ENCODE measurements around the gene TYROBP.

Gene TYROBP

GRCh38 chr19:35869327-35870123 is 38.6 kb downstream of the TYROBP start:
- peak; percentile 93 for DNase-seq

- no peak for DNase-seq
Measured at GRCh38 chr19:35868823-35869326, 39.2 kb downstream of the TYROBP start.

DNA sequence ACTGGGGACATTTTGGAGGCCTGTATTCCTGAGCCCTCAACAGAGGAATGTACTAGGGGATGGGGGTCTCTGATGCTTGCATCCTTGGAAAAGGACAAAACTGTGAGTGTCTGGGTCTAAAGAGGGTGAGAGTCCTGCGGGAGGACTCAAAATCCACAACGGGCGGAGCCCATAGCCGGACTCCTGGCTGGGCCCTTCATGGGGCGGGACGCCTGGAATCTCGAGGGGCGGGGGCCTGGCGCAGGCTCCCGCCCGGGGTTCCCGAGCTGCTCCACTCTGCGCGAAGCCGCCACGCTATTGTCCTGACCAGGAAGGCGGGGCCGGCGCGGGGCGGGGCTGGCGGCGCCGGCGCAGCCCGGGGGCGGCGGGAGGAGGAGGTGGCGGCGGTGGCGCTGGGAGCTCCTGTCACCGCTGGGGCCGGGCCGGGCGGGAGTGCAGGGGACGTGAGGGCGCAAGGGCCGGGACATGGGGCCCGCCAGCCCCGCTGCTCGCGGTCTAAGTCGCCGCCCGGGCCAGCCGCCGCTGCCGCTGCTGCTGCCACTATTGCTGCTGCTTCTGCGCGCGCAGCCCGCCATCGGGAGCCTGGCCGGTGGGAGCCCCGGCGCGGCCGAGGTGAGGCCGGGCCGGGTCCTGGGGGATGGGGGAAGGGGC is 39.8 kb downstream of the TYROBP start, which contains the start of gene APLP1:
APLP1 (plus strand) TSS at position 403 of the 651 bp plus-strand sequence; CDS start at position 466, 63 bp downstream.
- peak; percentile 66 for DNase-seq

DNA sequence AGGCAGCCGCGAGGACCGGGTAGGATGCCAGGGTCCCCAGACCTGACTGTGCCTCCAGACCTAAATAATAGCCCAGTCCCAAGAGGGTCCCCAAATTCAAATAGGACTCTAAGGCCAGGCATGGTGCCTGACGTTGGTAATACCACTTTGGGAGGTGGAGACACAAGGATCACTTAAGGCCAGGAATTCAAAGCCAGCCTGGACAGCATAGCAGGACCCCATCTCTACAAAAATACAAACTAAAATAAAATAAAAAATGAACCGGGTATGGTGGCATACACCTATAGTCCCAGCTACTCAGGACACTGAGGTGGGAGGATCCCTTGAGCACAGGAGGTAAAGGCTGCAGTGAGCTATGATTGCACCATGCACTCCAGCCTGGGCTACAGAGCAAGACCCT is 45.1 kb downstream of the TYROBP start:
- no peak for DNase-seq

GRCh38 chr19:35862528-35862927 is 45.6 kb downstream of the TYROBP start:
- DNase-seq, result no peak

DNA sequence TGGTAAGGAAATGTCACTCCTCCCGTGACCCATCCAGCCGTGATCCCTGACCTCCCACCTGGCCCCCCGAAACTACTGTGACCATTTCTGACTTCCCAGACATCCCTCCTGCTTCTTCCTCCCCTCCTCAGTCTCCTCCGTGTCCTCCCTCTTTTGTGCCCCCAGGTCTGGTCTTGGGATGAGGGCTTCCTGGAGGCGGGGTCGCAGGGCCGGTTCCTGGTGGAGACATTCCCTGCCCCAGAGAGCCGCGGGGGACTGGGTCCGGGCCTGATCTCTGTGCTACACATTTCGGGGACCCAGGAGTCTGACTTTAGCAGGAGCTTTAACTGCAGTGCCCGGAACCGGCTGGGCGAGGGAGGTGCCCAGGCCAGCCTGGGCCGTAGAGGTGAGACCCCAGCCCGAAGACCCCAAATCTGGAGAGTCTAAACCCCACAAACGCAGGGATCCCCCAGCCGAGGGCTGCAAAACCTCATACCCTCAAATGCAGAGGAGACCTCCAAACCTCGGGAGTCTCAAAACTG is 46.4 kb downstream of the TYROBP start:
- no peak for DNase-seq

- DNase-seq, result no peak
Measured at GRCh38 chr19:35860818-35861639, 47.1 kb downstream of the TYROBP start.

DNA sequence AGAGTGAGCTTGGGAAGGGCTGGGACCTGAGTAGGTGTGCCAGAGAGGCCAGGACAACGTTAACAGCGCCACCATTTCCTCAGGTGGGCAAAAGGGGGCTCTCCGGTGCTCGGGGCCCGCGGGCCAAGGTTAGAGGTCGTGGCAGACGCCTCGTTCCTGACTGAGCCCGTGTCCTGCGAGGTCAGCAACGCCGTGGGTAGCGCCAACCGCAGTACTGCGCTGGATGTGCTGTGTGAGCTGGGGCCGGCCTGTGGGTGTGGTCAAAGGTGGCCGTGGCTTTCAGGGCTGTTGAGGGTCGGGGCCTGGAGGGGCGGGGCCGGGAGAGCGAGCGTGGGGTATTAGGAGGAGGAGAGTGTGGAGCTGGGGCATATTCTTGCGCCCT is 47.7 kb downstream of the TYROBP start:
- DNase-seq, result no peak

DNA sequence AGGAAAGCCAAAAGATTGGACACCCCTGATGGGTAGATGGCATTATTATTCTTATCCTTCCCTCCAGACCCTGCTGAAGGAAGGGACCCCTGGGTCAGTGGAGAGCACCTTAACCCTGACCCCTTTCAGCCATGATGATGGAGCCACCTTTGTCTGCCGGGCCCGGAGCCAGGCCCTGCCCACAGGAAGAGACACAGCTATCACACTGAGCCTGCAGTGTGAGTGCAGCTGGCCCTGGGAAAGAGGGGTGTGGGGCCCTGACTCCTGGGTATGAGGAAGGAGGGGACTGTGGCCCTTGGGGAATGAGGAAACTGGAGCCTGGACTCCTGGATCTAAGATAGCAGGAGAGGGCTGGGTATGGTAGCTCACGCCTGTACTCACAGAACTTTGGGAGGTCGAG is 48.7 kb downstream of the TYROBP start:
- DNase-seq, result no peak

DNA sequence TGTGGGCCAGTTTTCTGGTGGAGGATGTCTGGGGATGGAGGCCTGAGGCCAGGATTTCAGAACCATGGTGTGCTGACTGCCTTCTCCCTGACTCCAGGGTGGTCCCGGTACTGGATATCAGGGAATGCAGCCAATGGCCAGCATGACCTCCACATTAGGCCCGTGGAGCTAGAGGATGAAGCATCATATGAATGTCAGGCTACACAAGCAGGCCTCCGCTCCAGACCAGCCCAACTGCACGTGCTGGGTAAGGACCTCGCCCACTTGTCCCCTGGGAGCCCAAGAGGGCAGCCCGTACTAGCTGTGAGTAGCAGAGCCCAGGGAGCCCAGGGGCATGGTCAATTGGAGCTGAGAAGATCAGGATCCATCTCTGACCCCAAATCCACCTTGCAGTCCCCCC is 49.8 kb downstream of the TYROBP start:
- no peak for DNase-seq

DNA sequence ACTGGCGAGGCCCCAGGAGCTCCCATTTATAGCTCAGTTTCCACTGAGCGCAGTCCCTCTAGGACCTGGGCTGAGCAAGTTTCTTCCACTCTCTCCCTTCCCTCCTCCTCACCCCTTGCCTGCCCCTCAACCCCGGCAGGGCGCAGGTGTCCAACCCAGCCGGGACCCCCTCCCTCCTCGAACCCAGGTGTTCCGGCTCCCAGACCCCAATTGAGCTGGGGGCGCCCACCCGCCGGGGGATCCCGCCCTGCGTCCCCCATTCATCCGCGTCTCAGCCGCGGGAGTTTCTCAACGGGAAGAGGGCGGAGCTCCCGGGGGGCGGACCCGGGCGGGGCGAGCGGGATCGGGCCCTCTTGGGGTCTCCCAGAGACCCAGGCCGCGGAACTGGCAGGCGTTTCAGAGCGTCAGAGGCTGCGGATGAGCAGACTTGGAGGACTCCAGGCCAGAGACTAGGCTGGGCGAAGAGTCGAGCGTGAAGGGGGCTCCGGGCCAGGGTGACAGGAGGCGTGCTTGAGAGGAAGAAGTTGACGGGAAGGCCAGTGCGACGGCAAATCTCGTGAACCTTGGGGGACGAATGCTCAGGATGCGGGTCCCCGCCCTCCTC is 51.4 kb downstream of the TYROBP start, which contains the start of gene KIRREL2:
KIRREL2 (plus strand) TSS at position 366 of the 604 bp plus-strand sequence; CDS start at position 575, 209 bp downstream.
- DNase-seq, result no peak
